Measurements from ENCODE around the gene PSMA4. TPM values are rescaled to one million over a fixed set of nuclear protein-coding genes. Genes with fewer than 3 reads are reported as not detected.
"Not testable (repeated sequence)": the region's sequence is repeated elsewhere in the genome, so short reads cannot be mapped to it uniquely, and the experiment has no call there.

PSMA4 gene
- total RNA-seq, 1 donor from 2014 or later, result 243 TPM

- Histone ChIP-seq H3K36me3 (ENCODE audit: control insufficient read depth, insufficient read depth, low read length) (no peaks in the 10 kb centered on the region), H3K4me3 (ENCODE audit: low read depth, low read length) (peak overlapping the region; percentile 70), H3K27me3 (ENCODE audit: control insufficient read depth, insufficient read depth, low read length) (no peaks in the 10 kb centered on the region)
- no peak for TF ChIP-seq CTCF (IDR thresholded peaks at IDR 0.05; ENCODE audit: insufficient read depth, low read length, poor library complexity, severe bottlenecking)
- DNase-seq (ENCODE audit: low read depth), result no peak
These were observed 32.4 kb upstream of the PSMA4 start for GRCh38 chr15:78507831-78508160.

GRCh38 chr15:78508272-78508671 lies 32.0 kb upstream of the PSMA4 start:
- H3K27me3 ChIP-seq (ENCODE audit: control insufficient read depth, insufficient read depth, low read length), result no peaks in the 10 kb centered on the region
- no peak for TF ChIP-seq CTCF (IDR thresholded peaks at IDR 0.05; ENCODE audit: insufficient read depth, low read length, poor library complexity, severe bottlenecking)
- no peak for DNase-seq (ENCODE audit: low read depth)

GRCh38 chr15:78509726-78510312 lies 30.4 kb upstream of the PSMA4 start:
- no peak for TF ChIP-seq CTCF (IDR thresholded peaks at IDR 0.05; ENCODE audit: insufficient read depth, low read length, poor library complexity, severe bottlenecking)
- DNase-seq (ENCODE audit: low read depth), result no peak
- H3K36me3 ChIP-seq (ENCODE audit: control insufficient read depth, insufficient read depth, low read length), result no peaks in the 10 kb centered on the region
- H3K27me3 ChIP-seq (ENCODE audit: control insufficient read depth, insufficient read depth, low read length), result no peaks in the 10 kb centered on the region
- no peak overlapping the region for H3K4me3 ChIP-seq (ENCODE audit: low read depth, low read length)

More at GRCh38 chr15:78508272-78508671, 32.0 kb upstream of the PSMA4 start:
- Histone ChIP-seq H3K36me3 (ENCODE audit: control insufficient read depth, insufficient read depth, low read length) (no peaks in the 10 kb centered on the region), H3K4me3 (ENCODE audit: low read depth, low read length) (peak overlapping the region; percentile 70)

- H3K36me3 ChIP-seq (ENCODE audit: control insufficient read depth, insufficient read depth, low read length); H3K27me3 ChIP-seq (ENCODE audit: control insufficient read depth, insufficient read depth, low read length); DNase-seq (ENCODE audit: low read depth); H3K4me3 ChIP-seq (ENCODE audit: low read depth, low read length): not testable (repeated sequence)
These were observed 20.2 kb upstream of the PSMA4 start for GRCh38 chr15:78520035-78520434.

- H3K4me3 ChIP-seq (ENCODE audit: low read depth, low read length), result no peak overlapping the region
- DNase-seq (ENCODE audit: low read depth), result no peak
- H3K27me3 ChIP-seq (ENCODE audit: control insufficient read depth, insufficient read depth, low read length), result no peaks in the 10 kb centered on the region
- H3K36me3 ChIP-seq (ENCODE audit: control insufficient read depth, insufficient read depth, low read length), result no peaks in the 10 kb centered on the region
- TF ChIP-seq CTCF (IDR thresholded peaks at IDR 0.05; ENCODE audit: insufficient read depth, low read length, poor library complexity, severe bottlenecking), result no peak
These were observed 16.0 kb upstream of the PSMA4 start for GRCh38 chr15:78524230-78524629.

GRCh38 chr15:78527325-78527724 lies 12.9 kb upstream of the PSMA4 start:
- no peaks in the 10 kb centered on the region for H3K27me3 ChIP-seq (ENCODE audit: control insufficient read depth, insufficient read depth, low read length)
- H3K4me3 ChIP-seq (ENCODE audit: low read depth, low read length), result no peak overlapping the region
- DNase-seq (ENCODE audit: low read depth), result no peak
- TF ChIP-seq CTCF (IDR thresholded peaks at IDR 0.05; ENCODE audit: insufficient read depth, low read length, poor library complexity, severe bottlenecking), result no peak
- H3K36me3 ChIP-seq (ENCODE audit: control insufficient read depth, insufficient read depth, low read length), result no peaks in the 10 kb centered on the region
